Right cardiac atrium (tissue), 5 donors: ENCODE measurements around the gene FASTKD1. TPM values are rescaled to one million over a fixed set of nuclear protein-coding genes. Genes with fewer than 3 reads are reported as not detected.

Source experiments
- ATAC-seq, 2 donors: fragments of 200-7000 bp; cut with Tn5 transposase; one replicate each; pipeline versions ENCODE4 v1.8.0 to v1.9.1; 2020; ENCODE audit warnings: moderate library complexity in 2 of 2, mild to moderate bottlenecking in 1 of 2
- DNase-seq, 3 donors: peaks; one replicate each; pipeline ENCODE4 v3.0.0-alpha.2; 2020
- H3K27ac ChIP-seq: one replicate; pipeline ENCODE4 v1.5.1; 2013; ENCODE audit warnings: mild to moderate bottlenecking, low read length, control low read depth, moderate library complexity
- H3K27me3 ChIP-seq: one replicate; pipeline ENCODE4 v1.6.1; 2013; ENCODE audit not compliant: control insufficient read depth, insufficient read depth
- H3K4me1 ChIP-seq: one replicate; pipeline ENCODE4 v1.6.1; 2013; ENCODE audit warnings: low read length; ENCODE audit not compliant: control insufficient read depth, insufficient read depth
- H3K4me3 ChIP-seq: one replicate; pipeline ENCODE4 v1.5.1; 2013; ENCODE audit warnings: low read length, control low read depth
- H3K9me3 ChIP-seq: one replicate; pipeline ENCODE4 v1.6.1; 2013; ENCODE audit warnings: low read length; ENCODE audit not compliant: control insufficient read depth
- WGBS: extraction: QIAGEN DNeasy Blood & Tissue Kit; methylation state at CpG from one replicate; pipeline ENCODE4 v1.1.7; 2013; 5-methylcytosine and 5-hydroxymethylcytosine counted together
- intact Hi-C, 4 donors: fragments of 100-400 bp; cut with DNase I; formaldehyde crosslinking; loops; one replicate each; pipeline versions ENCODE4 v1.11.0 to v1.14.0; 2022 to 2023
- polyA plus RNA-seq: library from polyadenylated mRNA; stranded (reverse); fragments of 200-250 nt; gene quantifications from one replicate; pipeline ENCODE4 v1.2.3, GENCODE V29; 2013
- total RNA-seq, 4 donors: library from RNA; stranded (reverse); fragmentation: NEBNext Ultra II Directional; extraction: Animal tissue kit (Norgen Biotek cat#: 25700); gene quantifications; one replicate each; pipeline ENCODE4 v1.2.1, GENCODE V29; 2021
- donor health status: healthy with polysubstance abuse.
- donor health status: DM: no; HTN: yes; CAD: no.
- donor health status: DM: no; HTN: no; CAD: no.
- donor health status: DM: no; HTN: yes; CAD: no; lungs with severe emphysema.
- donor health status: DM: yes; HTN: yes; CAD: no.

Gene FASTKD1
- total and polyA plus RNA-seq, 5 donors: 46.4 to 60.6 (median 54.8) TPM

- Histone ChIP-seq H3K9me3 (no peaks in the 10 kb centered on the region), H3K27ac (no peak overlapping the region), H3K4me3 (no peak overlapping the region), H3K4me1 (no peaks in the 10 kb centered on the region), H3K27me3 (no peaks in the 10 kb centered on the region)
- intact Hi-C loops: no loop called here
- no peak for ATAC-seq
- DNase-seq: no peak
Observed at GRCh38 chr2:169507698-169508097, 66.0 kb downstream of the FASTKD1 start.

- H3K4me3 ChIP-seq: no peak overlapping the region
- ATAC-seq (no peak), DNase-seq (peak in 1 of 3 donors; percentile 37)
- 98% methylated on average over 19 of the region's 19 CpGs for WGBS
- no peaks in the 10 kb centered on the region for H3K4me1 ChIP-seq
- no peaks in the 10 kb centered on the region for H3K27me3 ChIP-seq
- no peak overlapping the region for H3K27ac ChIP-seq
- no peaks in the 10 kb centered on the region for H3K9me3 ChIP-seq
- intact Hi-C loops: no loop called here
Observed at GRCh38 chr2:169504651-169505050, 69.0 kb downstream of the FASTKD1 start.

- DNase-seq (no peak), ATAC-seq (no peak)
- H3K9me3 ChIP-seq: no peaks in the 10 kb centered on the region
- no peak overlapping the region for H3K4me3 ChIP-seq
- 97% methylated on average over 5 of the region's 5 CpGs for WGBS
- no peaks in the 10 kb centered on the region for H3K4me1 ChIP-seq
- no peaks in the 10 kb centered on the region for H3K27me3 ChIP-seq
- H3K27ac ChIP-seq: no peak overlapping the region
- intact Hi-C loops: no loop called here
Observed at GRCh38 chr2:169495310-169495928, 78.2 kb downstream of the FASTKD1 start.

GRCh38 chr2:169493360-169493759, 80.3 kb downstream of the FASTKD1 start:
- intact Hi-C loops: no loop called here
- ATAC-seq (no peak), DNase-seq (no peak)
- no peaks in the 10 kb centered on the region for H3K27me3 ChIP-seq
- no peaks in the 10 kb centered on the region for H3K9me3 ChIP-seq
- WGBS: 93% methylated on average over 2 of the region's 2 CpGs
- H3K27ac ChIP-seq: no peak overlapping the region
- H3K4me3 ChIP-seq: no peak overlapping the region
- H3K4me1 ChIP-seq: no peaks in the 10 kb centered on the region

- no peaks in the 10 kb centered on the region for H3K27me3 ChIP-seq
- no peak overlapping the region for H3K4me3 ChIP-seq
- H3K27ac ChIP-seq: no peak overlapping the region
- H3K4me1 ChIP-seq: no peaks in the 10 kb centered on the region
- intact Hi-C loops: no loop called here
- no peaks in the 10 kb centered on the region for H3K9me3 ChIP-seq
- no peak for DNase-seq
- no peak for ATAC-seq
Observed at GRCh38 chr2:169491378-169491777, 82.3 kb downstream of the FASTKD1 start.

DNA sequence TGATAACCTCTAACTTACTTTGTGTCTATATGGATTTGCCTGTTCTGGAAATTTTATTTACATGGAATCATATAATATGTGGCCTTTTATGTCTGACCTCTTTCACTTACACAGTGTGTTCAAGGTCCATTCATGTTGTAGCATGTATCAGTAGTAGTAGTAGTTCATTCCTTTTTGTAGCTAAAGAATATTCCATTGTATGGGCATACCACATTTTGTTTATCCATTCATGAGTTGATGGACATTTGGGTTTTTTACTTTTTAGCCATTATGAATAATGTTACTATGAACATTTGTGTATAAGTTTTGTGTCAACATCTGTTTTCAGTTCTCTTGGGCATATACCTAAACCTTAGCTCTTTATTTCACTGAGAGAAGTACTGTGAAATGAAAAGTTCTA, 82.8 kb downstream of the FASTKD1 start:
- Histone ChIP-seq H3K27me3 (no peaks in the 10 kb centered on the region), H3K4me1 (no peaks in the 10 kb centered on the region), H3K27ac (no peak overlapping the region), H3K4me3 (no peak overlapping the region), H3K9me3 (no peaks in the 10 kb centered on the region)
- intact Hi-C loops: no loop called here
- ATAC-seq (no peak), DNase-seq (no peak)

- Histone ChIP-seq H3K27ac (no peak overlapping the region), H3K4me3 (no peak overlapping the region), H3K9me3 (no peaks in the 10 kb centered on the region), H3K27me3 (no peaks in the 10 kb centered on the region), H3K4me1 (no peaks in the 10 kb centered on the region)
- DNase-seq (no peak), ATAC-seq (no peak)
- intact Hi-C loops: no loop called here
Observed at GRCh38 chr2:169486487-169486886, 87.2 kb downstream of the FASTKD1 start.

- intact Hi-C loops: no loop called here
- no peaks in the 10 kb centered on the region for H3K27me3 ChIP-seq
- ATAC-seq: no peak
- no peak for DNase-seq
- no peak overlapping the region for H3K4me3 ChIP-seq
- H3K9me3 ChIP-seq: no peaks in the 10 kb centered on the region
- WGBS: 88% methylated on average over 1 of the region's 1 CpG
- no peak overlapping the region for H3K27ac ChIP-seq
- no peaks in the 10 kb centered on the region for H3K4me1 ChIP-seq
Observed at GRCh38 chr2:169485650-169486138, 88.0 kb downstream of the FASTKD1 start.

DNA sequence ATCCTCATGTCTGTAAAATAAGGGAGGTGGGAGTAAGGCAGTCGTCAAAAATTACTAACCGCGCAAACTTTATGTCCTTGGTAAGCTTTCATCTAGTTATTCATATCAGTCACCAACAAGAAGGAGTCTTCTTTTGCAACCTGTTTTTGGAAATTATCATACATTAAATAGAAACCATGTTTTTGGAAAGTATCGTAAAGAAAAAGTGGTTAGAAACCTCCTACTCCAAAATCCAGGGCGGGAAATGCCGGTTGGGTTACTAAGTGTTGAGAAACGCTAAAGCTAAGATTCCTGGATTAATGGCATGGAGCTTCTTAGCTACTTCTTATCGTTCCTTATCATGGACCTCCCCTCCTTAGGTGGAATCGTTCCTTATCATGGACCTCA, 93.6 kb downstream of the FASTKD1 start:
- peak overlapping the region; percentile 57 for H3K4me3 ChIP-seq
- H3K27me3 ChIP-seq: no peaks in the 10 kb centered on the region
- ATAC-seq (no peak), DNase-seq (no peak)
- no peak overlapping the region for H3K27ac ChIP-seq
- 22% methylated on average over 9 of the region's 9 CpGs for whole genome bisulfite sequencing
- no peaks in the 10 kb centered on the region for H3K4me1 ChIP-seq
- H3K9me3 ChIP-seq: no peaks in the 10 kb centered on the region
- intact Hi-C loops: no loop called here

Other genes with a start within 250 kb of the FASTKD1 start
- under 1 TPM; 0.24 to 0.66 (median 0.38) TPM for gene LRP2, start 211.3 kb downstream of the FASTKD1 start, total RNA-seq
- 0.16 TPM for gene LRP2, start 211.3 kb downstream of the FASTKD1 start, polyA plus RNA-seq
- 1 to 10 TPM; 8.3 to 9.6 (median 8.9) TPM for gene BBS5, start 94.4 kb downstream of the FASTKD1 start, total RNA-seq
- 8.0 TPM for gene BBS5, start 94.4 kb downstream of the FASTKD1 start, polyA plus RNA-seq
- 100 to 1,000 TPM in 1 of 4 donors, 10 to 100 TPM in 3; 82.1 to 165 (median 88.6) TPM for gene KLHL41, start 64.2 kb downstream of the FASTKD1 start, total RNA-seq
- gene KLHL41, start 64.2 kb downstream of the FASTKD1 start, polyA plus RNA-seq: 62.2 TPM
- 10 to 100 TPM; 41.3 to 49.4 (median 45.2) TPM for gene PPIG, start 10.5 kb upstream of the FASTKD1 start, total RNA-seq
- 40.4 TPM for gene PPIG, start 10.5 kb upstream of the FASTKD1 start, polyA plus RNA-seq
- gene CFAP210, start 120.5 kb upstream of the FASTKD1 start, total RNA-seq: not detected
- 0.14 TPM for gene CFAP210, start 120.5 kb upstream of the FASTKD1 start, polyA plus RNA-seq
- 1 to 10 TPM; 4.1 to 5.9 (median 4.4) TPM for gene PHOSPHO2, start 120.6 kb upstream of the FASTKD1 start, total RNA-seq
- 3.5 TPM for gene PHOSPHO2, start 120.6 kb upstream of the FASTKD1 start, polyA plus RNA-seq
- 10 to 100 TPM; 22.5 to 29.5 (median 25.7) TPM for gene KLHL23, start 160.0 kb upstream of the FASTKD1 start, total RNA-seq
- gene KLHL23, start 160.0 kb upstream of the FASTKD1 start, polyA plus RNA-seq: 16.7 TPM
- 10 to 100 TPM; 55.2 to 65.1 (median 59.5) TPM for gene SSB, start 225.0 kb upstream of the FASTKD1 start, total RNA-seq
- 73.3 TPM for gene SSB, start 225.0 kb upstream of the FASTKD1 start, polyA plus RNA-seq